Brain pericyte (primary cell): Measurements from ENCODE around the gene MSI1.

ENCODE experiments used
- DNase-seq: peaks from one replicate; pipeline ENCODE4 v3.0.0-alpha.2; 2012; ENCODE audit warnings: low read depth, low spot score

Gene MSI1

GRCh38 chr12:120324841-120325417, 44.0 kb downstream of the MSI1 start:
- no peak for DNase-seq

- DNase-seq: no peak
Observed at GRCh38 chr12:120323772-120324171, 45.2 kb downstream of the MSI1 start.

GRCh38 chr12:120321382-120322202, 47.4 kb downstream of the MSI1 start:
- no peak for DNase-seq

GRCh38 chr12:120317224-120318105, 51.5 kb downstream of the MSI1 start:
- peak; percentile 97 for DNase-seq

GRCh38 chr12:120316798-120317223, 52.2 kb downstream of the MSI1 start:
- DNase-seq: no peak

- DNase-seq: no peak
Observed at GRCh38 chr12:120314220-120314619, 54.7 kb downstream of the MSI1 start.

- peak; percentile 77 for DNase-seq
Observed at GRCh38 chr12:120301962-120302815, 66.8 kb downstream of the MSI1 start, which contains the start of gene SIRT4. SIRT4 (plus strand) TSS chr12:120302321; CDS start chr12:120303562, 1,241 bp downstream.

GRCh38 chr12:120292661-120293531, 76.1 kb downstream of the MSI1 start, which contains the start of gene RNU4-1:
RNU4-1 (minus strand) TSS chr12:120293237.
- DNase-seq: peak; percentile 76

- no peak for DNase-seq
Observed at GRCh38 chr12:120292411-120292660, 76.6 kb downstream of the MSI1 start.
